GM18505 (cell line): ENCODE results near the gene CXCR6.

Source experiments
- ATAC-seq: cut with Tn5 transposase; IDR thresholded peaks from one replicate; pipeline ENCODE4 v1.9.1; 2021; ENCODE audit not compliant: unreplicated experiment
- POLR2A ChIP-seq: IDR thresholded peaks from 4 replicates; pipeline ENCODE4 v1.6.1; 2011; ENCODE audit warnings: borderline replicate concordance; ENCODE audit not compliant: insufficient read depth, insufficient read length; ENCODE audit errors: extremely low read depth

CXCR6 gene

DNA sequence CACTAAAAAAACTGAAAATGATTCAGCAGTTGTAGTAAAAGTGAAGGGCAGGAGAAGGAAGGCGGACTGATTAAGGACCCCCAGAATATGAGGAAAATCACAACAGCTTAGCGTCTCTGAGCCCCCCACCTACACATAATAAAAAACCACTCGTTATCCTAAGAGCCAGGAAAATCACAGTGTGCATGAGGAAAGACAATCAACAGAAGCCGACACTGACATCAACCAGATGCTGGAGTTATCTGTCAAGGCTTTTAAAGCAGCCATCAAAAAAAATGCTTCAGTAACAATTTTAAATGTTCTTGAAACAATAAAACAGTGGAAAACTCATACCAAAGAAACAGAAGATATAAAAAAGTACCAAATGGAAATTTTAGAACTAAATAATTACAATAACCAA, 9.7 kb upstream of the CXCR6 start:
- no peak for TF ChIP-seq POLR2A
- ATAC-seq, result no peak

DNA sequence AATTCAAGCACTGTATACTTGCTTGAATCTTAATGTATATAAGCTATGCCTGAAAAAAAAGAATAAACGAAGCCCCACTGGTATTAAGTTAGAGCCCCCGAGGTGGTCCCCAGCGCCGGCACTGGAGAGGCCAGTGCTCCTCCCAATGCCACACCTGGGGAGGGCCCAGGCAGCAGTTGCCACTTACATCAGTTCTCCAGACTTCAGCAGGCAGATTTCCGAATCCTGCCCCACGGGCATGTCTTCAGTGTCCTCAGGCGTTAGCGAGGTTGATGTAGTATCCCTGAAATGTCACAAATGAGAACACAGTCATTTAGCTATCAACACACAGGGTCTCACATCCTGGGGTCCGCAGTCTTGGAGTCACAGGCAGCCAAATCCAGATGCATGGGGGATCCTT, 7.0 kb upstream of the CXCR6 start:
- no peak for TF ChIP-seq POLR2A
- no peak for ATAC-seq

- no peak for TF ChIP-seq POLR2A
- no peak for ATAC-seq
Observed at GRCh38 chr3:45937206-45938042, 5.8 kb upstream of the CXCR6 start.

- no peak for TF ChIP-seq POLR2A
- no peak for ATAC-seq
Observed at GRCh38 chr3:45938043-45938435, 5.2 kb upstream of the CXCR6 start.

- ATAC-seq, result no peak
- TF ChIP-seq POLR2A, result no peak
Observed at GRCh38 chr3:45938864-45939263, 4.4 kb upstream of the CXCR6 start.

GRCh38 chr3:45939341-45939771, 3.9 kb upstream of the CXCR6 start:
- no peak for TF ChIP-seq POLR2A
- no peak for ATAC-seq

- no peak for ATAC-seq
- TF ChIP-seq POLR2A, result no peak
Observed at GRCh38 chr3:45940004-45940780, 3.1 kb upstream of the CXCR6 start.

- TF ChIP-seq POLR2A, result no peak
- no peak for ATAC-seq
Observed at GRCh38 chr3:45940781-45941365, 2.4 kb upstream of the CXCR6 start.

- no peak for TF ChIP-seq POLR2A
- ATAC-seq, result no peak
Observed at GRCh38 chr3:45942051-45942825, 1.0 kb upstream of the CXCR6 start.

GRCh38 chr3:45944830-45945620, 1.8 kb downstream of the CXCR6 start:
- TF ChIP-seq POLR2A, result no peak
- no peak for ATAC-seq

- ATAC-seq, result no peak
- no peak for TF ChIP-seq POLR2A
Observed at GRCh38 chr3:45946307-45946706, 3.0 kb downstream of the CXCR6 start.

GRCh38 chr3:45946875-45947274, 3.6 kb downstream of the CXCR6 start:
- no peak for TF ChIP-seq POLR2A
- ATAC-seq, result no peak

DNA sequence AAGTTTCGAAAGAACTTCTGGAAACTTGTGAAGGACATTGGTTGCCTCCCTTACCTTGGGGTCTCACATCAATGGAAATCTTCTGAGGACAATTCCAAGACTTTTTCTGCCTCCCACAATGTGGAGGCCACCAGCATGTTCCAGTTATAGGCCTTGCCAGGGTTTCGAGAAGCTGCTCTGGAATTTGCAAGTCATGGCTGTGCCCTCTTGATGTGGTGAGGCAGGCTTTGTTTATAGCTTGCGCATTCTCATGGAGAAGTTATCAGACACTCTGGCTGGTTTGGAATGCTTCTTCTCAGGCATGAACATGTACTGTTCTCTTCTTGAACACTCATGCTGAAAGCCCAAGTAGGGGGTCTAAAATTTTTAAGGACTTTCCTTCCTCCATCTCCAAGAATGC, 4.1 kb downstream of the CXCR6 start:
- no peak for ATAC-seq
- TF ChIP-seq POLR2A, result no peak

- ATAC-seq, result no peak
- TF ChIP-seq POLR2A, result no peak
Observed at GRCh38 chr3:45948311-45948781, 5.1 kb downstream of the CXCR6 start.
